Measurements from ENCODE around the gene GALNT2. TPM values are rescaled to one million over a fixed set of nuclear protein-coding genes. Genes with fewer than 3 reads are reported as not detected.

The GALNT2 gene
- polyA plus RNA-seq, 2 of the 4 experiments (the other 2 are of a cell fraction): 66.9 to 114 TPM

DNA sequence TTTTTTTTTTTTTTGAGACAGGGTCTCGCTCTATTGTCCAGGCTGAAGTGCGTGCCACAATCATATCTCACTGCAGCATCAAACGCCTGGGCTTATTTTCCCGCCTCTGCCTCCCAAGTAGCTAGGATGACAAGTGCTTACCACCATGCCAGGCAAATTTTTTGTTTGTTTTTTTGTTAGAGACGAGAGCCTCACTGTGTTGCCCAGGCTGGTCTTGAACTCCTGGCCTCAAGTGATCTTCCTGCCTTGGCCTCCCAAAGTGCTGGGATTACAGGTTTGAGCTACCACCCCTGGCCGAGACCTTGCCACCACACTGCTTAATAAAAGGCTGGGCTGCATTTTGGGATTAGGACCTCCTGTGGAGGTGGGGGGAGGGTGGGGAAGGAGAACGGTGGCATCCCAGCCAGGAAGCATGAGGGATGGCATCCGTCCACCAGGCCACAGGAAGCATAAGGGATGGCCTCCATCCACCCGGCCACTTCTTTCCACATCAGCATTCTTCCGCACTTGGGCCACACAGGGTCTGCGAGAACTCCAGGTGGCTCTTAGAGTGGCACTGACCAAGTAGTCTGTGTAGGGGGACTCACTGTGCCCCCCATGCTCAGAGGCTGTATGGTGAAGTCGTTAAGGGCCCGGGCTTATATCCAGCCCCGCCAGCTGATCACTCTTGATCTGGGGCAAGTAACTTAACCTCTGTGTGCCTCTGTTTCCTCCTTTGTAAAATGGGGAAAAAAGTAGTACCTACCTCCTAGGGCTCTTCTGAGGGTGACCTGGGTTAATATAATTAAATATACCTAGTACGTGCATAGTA lies 75.0 kb downstream of the GALNT2 start:
- TF ChIP-seq RFX5 (IDR thresholded peaks at IDR 0.05): no peak
- TF ChIP-seq, protein P1, sequence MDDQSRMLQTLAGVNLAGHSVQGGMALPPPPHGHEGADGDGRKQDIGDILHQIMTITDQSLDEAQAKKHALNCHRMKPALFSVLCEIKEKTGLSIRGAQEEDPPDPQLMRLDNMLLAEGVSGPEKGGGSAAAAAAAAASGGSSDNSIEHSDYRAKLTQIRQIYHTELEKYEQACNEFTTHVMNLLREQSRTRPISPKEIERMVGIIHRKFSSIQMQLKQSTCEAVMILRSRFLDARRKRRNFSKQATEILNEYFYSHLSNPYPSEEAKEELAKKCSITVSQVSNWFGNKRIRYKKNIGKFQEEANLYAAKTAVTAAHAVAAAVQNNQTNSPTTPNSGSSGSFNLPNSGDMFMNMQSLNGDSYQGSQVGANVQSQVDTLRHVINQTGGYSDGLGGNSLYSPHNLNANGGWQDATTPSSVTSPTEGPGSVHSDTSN (IDR thresholded peaks at IDR 0.05): no peak
- TF ChIP-seq REST (IDR thresholded peaks at IDR 0.05): no peak
- TF ChIP-seq CHD4 (IDR thresholded peaks at IDR 0.05; ENCODE audit: borderline replicate concordance): no peak
- no peak for TF ChIP-seq USF2 (IDR thresholded peaks at IDR 0.05)
- TF ChIP-seq EHF (CRISPR knock-in tag; IDR thresholded peaks at IDR 0.05): no peak
- TF ChIP-seq KDM1A (IDR thresholded peaks at IDR 0.05; ENCODE audit: low read depth): no peak
- no peak for TF ChIP-seq RAD21 (conservative IDR thresholded peaks at IDR 0.05 in 1 of 2, IDR thresholded peaks at IDR 0.05 in 1 of 2)
- TF ChIP-seq TFCP2L1 (CRISPR knock-in tag; IDR thresholded peaks at IDR 0.05): no peak
- TF ChIP-seq CBX8 (IDR thresholded peaks at IDR 0.05): no peak
- TF ChIP-seq CTCF (IDR thresholded peaks at IDR 0.05): no peak
- no peak for TF ChIP-seq ZSCAN20 (CRISPR knock-in tag; IDR thresholded peaks at IDR 0.05)
- TF ChIP-seq EHMT2 (IDR thresholded peaks at IDR 0.05; ENCODE audit: low read depth): no peak
- TF ChIP-seq, protein P2, sequence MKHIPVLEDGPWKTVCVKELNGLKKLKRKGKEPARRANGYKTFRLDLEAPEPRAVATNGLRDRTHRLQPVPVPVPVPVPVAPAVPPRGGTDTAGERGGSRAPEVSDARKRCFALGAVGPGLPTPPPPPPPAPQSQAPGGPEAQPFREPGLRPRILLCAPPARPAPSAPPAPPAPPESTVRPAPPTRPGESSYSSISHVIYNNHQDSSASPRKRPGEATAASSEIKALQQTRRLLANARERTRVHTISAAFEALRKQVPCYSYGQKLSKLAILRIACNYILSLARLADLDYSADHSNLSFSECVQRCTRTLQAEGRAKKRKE (CRISPR knock-in tag; IDR thresholded peaks at IDR 0.05; ENCODE audit: low read depth): no peak
- no peak for TF ChIP-seq JUNB (IDR thresholded peaks at IDR 0.05)
- ChIA-PET CTCF (interaction anchor here (0.8 kb wide), 1 partner anchor 7 kb away, joined by 4 read pairs; no protein-coding TSS in a partner anchor), POLR2A (no interaction called here)
- Histone ChIP-seq H3K4me2 (no peak overlapping the region), H3K4me3 (no peak overlapping the region), H3K27ac (peak overlapping the region in 1 of 2 experiments; percentile 4; a peak in 1 of 6 replicates), H3K4me1 (peaks cover 23% of the 10 kb centered on the region), H3K9me3 (no peaks in the 10 kb centered on the region)
- WGBS (ENCODE audit: missing lambda C conversion rate): 89% methylated on average over 13 of the region's 15 CpGs
- FAIRE-seq (no peak), DNase-seq (ENCODE audit: low read depth in 1 of 2, low spot score in 1 of 2) (no peak), ATAC-seq (no peak)

GRCh38 chr1:230142608-230143210 lies 75.7 kb downstream of the GALNT2 start:
- no peak for DNase-seq (ENCODE audit: low read depth in 1 of 2, low spot score in 1 of 2)
- WGBS (ENCODE audit: missing lambda C conversion rate): 92% methylated on average over 5 of the region's 5 CpGs
- TF ChIP-seq RCOR1 (IDR thresholded peaks at IDR 0.05; ENCODE audit: low read depth, low read length) (no peak), FOSL2 (IDR thresholded peaks at IDR 0.05) (no peak), FOSL2 (CRISPR knock-in tag; IDR thresholded peaks at IDR 0.05) (no peak), SMC3 (IDR thresholded peaks at IDR 0.05) (no peak), CHD4 (IDR thresholded peaks at IDR 0.05; ENCODE audit: borderline replicate concordance) (no peak), ZC3H11A (IDR thresholded peaks at IDR 0.05) (no peak), CHD2 (IDR thresholded peaks at IDR 0.05; ENCODE audit: low read length, partially characterized antibody) (no peak), RARB (CRISPR knock-in tag; IDR thresholded peaks at IDR 0.05) (no peak)
- TF ChIP-seq, protein P2 (CRISPR knock-in tag; IDR thresholded peaks at IDR 0.05; ENCODE audit: low read depth): no peak
- TF ChIP-seq, protein P1 (IDR thresholded peaks at IDR 0.05): no peak
- ATAC-seq: no peak
- H3K4me2 ChIP-seq: no peak overlapping the region
- FAIRE-seq: no peak
- 0 out of 6 replicates have a peak overlapping the region, but pooled peaks of 1 of the 2 experiments have one; percentile 28 for H3K27ac ChIP-seq
- H3K4me3 ChIP-seq: no peak overlapping the region
- H3K9me3 ChIP-seq: no peaks in the 10 kb centered on the region
- H3K4me1 ChIP-seq: peaks cover 23% of the 10 kb centered on the region
- ChIA-PET CTCF (interaction anchor here (0.8 kb wide), 1 partner anchor 8 kb away, joined by 4 read pairs; no protein-coding TSS in a partner anchor), POLR2A (no interaction called here)

Data from A549 (cell line).